ENCODE results near the gene SKIDA1. TPM values are rescaled to one million over a fixed set of nuclear protein-coding genes. Genes with fewer than 3 reads are reported as not detected.
"Not testable (repeated sequence)": the region's sequence is repeated elsewhere in the genome, so short reads cannot be mapped to it uniquely, and the experiment has no call there.

The SKIDA1 gene
- total RNA-seq (2022) = 5.7 and 6.3 TPM in 2 replicates
- percentile 58 among the genes with signal in this experiment for Bru-seq, nascent RNA
- percentile 73 among the genes with signal in this experiment for BruChase-seq, experiment 1, labeled RNA remaining after a 2-hour chase
- percentile 63 among the genes with signal in this experiment for BruChase-seq, experiment 2, labeled RNA remaining after a 6-hour chase
- long read RNA-seq, partial matches to known transcripts = 0 of 4 reads
- long read RNA-seq, other reads (novel, unspliced or antisense) = 4 of 4 reads

DNA sequence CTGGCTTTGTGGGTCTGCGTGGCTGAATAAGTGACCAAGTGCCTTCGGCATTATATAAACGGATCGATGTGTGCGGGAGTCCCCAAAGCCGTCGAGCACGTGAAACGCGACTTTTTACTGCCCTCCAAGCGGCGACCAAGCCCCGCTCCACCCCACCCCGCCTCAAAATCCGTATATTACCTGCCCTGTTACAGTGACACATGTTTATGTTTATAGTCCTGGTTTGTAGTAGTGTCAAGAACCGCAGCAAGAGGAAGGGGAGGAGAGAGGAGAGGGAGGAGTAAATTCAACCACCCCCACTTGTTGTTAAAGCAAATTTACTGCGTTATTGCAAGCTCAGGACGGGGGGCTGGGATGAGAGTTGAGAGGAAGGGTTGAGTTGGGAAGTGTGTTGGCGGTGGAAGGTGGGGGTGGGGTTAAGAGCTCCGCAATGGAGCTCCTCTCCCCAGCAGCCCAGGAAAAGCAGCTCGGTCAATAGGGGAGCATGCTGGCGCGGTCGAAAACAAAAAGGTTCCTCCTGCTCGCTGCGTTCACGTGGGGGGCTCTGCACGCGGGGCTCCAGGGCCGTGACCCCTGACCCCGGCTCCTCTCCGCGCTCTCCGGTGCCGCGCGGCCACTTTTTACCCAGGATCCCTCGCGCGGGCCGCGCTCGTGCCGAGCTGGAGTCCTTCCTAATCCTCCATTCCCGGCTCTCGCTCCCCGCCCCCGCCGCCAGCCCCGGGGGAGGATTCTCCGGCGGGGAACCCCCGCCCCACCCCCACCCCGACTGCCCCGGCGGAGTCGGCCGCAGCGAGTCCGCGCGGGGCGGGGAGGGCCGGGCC lies at the start of gene SKIDA1:
TSS of gene SKIDA1 (minus strand) at position 316 of the 821 bp plus-strand sequence. CDS start 7,860 bp downstream, outside the sequence.
- Histone ChIP-seq H3K9me3 (no peaks in the 10 kb centered on the region), H3K4me3 (ENCODE audit: low read depth, low read length) (peak within 1 kb of the TSS; percentile 70), H3K27me3 (replicated peaks; ENCODE audit: control insufficient read depth, insufficient read depth, low read length) (no peaks in the 10 kb centered on the region), H3K4me1 (peaks cover 30% of the 10 kb centered on the region), H3K36me3 (ENCODE audit: control insufficient read depth, insufficient read depth, low read length) (no peaks in the 10 kb centered on the region)
- peak; percentile 96 to 97 for DNase-seq
- H3K4me3 Mint-ChIP-seq (ENCODE audit: unreplicated experiment) = peak within 1 kb of the TSS; percentile 88
- no TSS peak for BruUV-seq (replicated peaks)
- TF ChIP-seq, protein P1, sequence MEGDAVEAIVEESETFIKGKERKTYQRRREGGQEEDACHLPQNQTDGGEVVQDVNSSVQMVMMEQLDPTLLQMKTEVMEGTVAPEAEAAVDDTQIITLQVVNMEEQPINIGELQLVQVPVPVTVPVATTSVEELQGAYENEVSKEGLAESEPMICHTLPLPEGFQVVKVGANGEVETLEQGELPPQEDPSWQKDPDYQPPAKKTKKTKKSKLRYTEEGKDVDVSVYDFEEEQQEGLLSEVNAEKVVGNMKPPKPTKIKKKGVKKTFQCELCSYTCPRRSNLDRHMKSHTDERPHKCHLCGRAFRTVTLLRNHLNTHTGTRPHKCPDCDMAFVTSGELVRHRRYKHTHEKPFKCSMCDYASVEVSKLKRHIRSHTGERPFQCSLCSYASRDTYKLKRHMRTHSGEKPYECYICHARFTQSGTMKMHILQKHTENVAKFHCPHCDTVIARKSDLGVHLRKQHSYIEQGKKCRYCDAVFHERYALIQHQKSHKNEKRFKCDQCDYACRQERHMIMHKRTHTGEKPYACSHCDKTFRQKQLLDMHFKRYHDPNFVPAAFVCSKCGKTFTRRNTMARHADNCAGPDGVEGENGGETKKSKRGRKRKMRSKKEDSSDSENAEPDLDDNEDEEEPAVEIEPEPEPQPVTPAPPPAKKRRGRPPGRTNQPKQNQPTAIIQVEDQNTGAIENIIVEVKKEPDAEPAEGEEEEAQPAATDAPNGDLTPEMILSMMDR (IDR thresholded peaks at IDR 0.05; ENCODE audit: insufficient read depth in 1 of 2, low read depth in 1 of 2, low read length in 1 of 2, severe bottlenecking in 1 of 2, unreplicated experiment in 1 of 2) = no peak
- peak within 1 kb of the TSS; percentile 98 for H3K27ac Mint-ChIP-seq (ENCODE audit: unreplicated experiment)
- no peaks in the 10 kb centered on the region for H3K9me3 Mint-ChIP-seq (ENCODE audit: unreplicated experiment)
- POLR2A ChIA-PET = interaction anchor here (0.6 to 4.4 kb wide), 6 partner anchors 9 to 478 kb away, joined by 3 to 47 read pairs (median 8); partner anchors contain the start of gene DNAJC1
- intact Hi-C loops (cut with micrococcal nuclease; ENCODE audit: unreplicated experiment) = loop anchor here (1.0 to 5.0 kb wide), 5 partner anchors 8 to 428 kb away; no protein-coding TSS in a partner anchor
- H3K27me3 Mint-ChIP-seq (ENCODE audit: insufficient read depth, unreplicated experiment) = no peaks in the 10 kb centered on the region
- peaks cover 29% of the 10 kb centered on the region for H3K36me3 Mint-ChIP-seq (ENCODE audit: insufficient read depth, unreplicated experiment)
- H3K4me1 Mint-ChIP-seq (ENCODE audit: low read depth, unreplicated experiment) = peaks cover 30% of the 10 kb centered on the region
- CTCF ChIA-PET = interaction anchor here (0.7 to 1.6 kb wide), 6 partner anchors 9 to 247 kb away, joined by 3 to 14 read pairs (median 5); no protein-coding TSS in a partner anchor

GRCh38 chr10:21574514-21574913 lies 49.0 kb upstream of the SKIDA1 start:
- H3K4me3 Mint-ChIP-seq (ENCODE audit: unreplicated experiment); H3K27ac Mint-ChIP-seq (ENCODE audit: unreplicated experiment); H3K9me3 ChIP-seq; H3K36me3 ChIP-seq (ENCODE audit: control insufficient read depth, insufficient read depth, low read length); intact Hi-C loops (cut with micrococcal nuclease; ENCODE audit: unreplicated experiment); DNase-seq; H3K9me3 Mint-ChIP-seq (ENCODE audit: unreplicated experiment); BruUV-seq (replicated peaks); H3K4me1 ChIP-seq; POLR2A ChIA-PET; H3K27me3 Mint-ChIP-seq (ENCODE audit: insufficient read depth, unreplicated experiment); CTCF ChIA-PET; H3K4me3 ChIP-seq (ENCODE audit: low read depth, low read length); H3K27me3 ChIP-seq (replicated peaks; ENCODE audit: control insufficient read depth, insufficient read depth, low read length): not testable (repeated sequence)
- Mint-ChIP-seq H3K4me1 (ENCODE audit: low read depth, unreplicated experiment) (peaks cover 27% of the 10 kb centered on the region), H3K36me3 (ENCODE audit: insufficient read depth, unreplicated experiment) (peaks cover 71% of the 10 kb centered on the region)

GRCh38 chr10:21572578-21572977 lies 47.1 kb upstream of the SKIDA1 start:
- Mint-ChIP-seq H3K27ac (ENCODE audit: unreplicated experiment) (peak overlapping the region; percentile 21), H3K4me3 (ENCODE audit: unreplicated experiment) (no peak overlapping the region), H3K9me3 (ENCODE audit: unreplicated experiment) (no peaks in the 10 kb centered on the region), H3K36me3 (ENCODE audit: insufficient read depth, unreplicated experiment) (peaks cover 69% of the 10 kb centered on the region), H3K4me1 (ENCODE audit: low read depth, unreplicated experiment) (peaks cover 21% of the 10 kb centered on the region), H3K27me3 (ENCODE audit: insufficient read depth, unreplicated experiment) (no peaks in the 10 kb centered on the region)
- Histone ChIP-seq H3K9me3 (no peaks in the 10 kb centered on the region), H3K27me3 (replicated peaks; ENCODE audit: control insufficient read depth, insufficient read depth, low read length) (no peaks in the 10 kb centered on the region), H3K36me3 (ENCODE audit: control insufficient read depth, insufficient read depth, low read length) (no peaks in the 10 kb centered on the region; the same call in 1 of the 2 replicates), H3K4me3 (ENCODE audit: low read depth, low read length) (no peak overlapping the region), H3K4me1 (no peaks in the 10 kb centered on the region; the same call in 1 of the 2 replicates)
- POLR2A ChIA-PET = no interaction called here
- TF ChIP-seq, protein P1 (IDR thresholded peaks at IDR 0.05; ENCODE audit: insufficient read depth in 1 of 2, low read depth in 1 of 2, low read length in 1 of 2, severe bottlenecking in 1 of 2, unreplicated experiment in 1 of 2) = no peak
- DNase-seq = no peak
- intact Hi-C loops (cut with micrococcal nuclease; ENCODE audit: unreplicated experiment) = no loop called here
- no TSS peak for BruUV-seq (replicated peaks)
- CTCF ChIA-PET = no interaction called here

All from Caco-2 (cell line).